Cardiac fibroblast (primary cell): ENCODE measurements around the gene MYO9B.

Experiments used
- DNase-seq, 2 donors: peaks; one replicate each; pipeline versions ENCODE4 v3.0.0 to v3.0.0-alpha.2; 2010; ENCODE audit warnings: low read depth in 2 of 2
- H3K4me3 ChIP-seq, 2 donors: replicated peaks in 1 of 2; 1 replicate in 1 of 2; 2 replicates in 1 of 2; pipeline ENCODE4 v1.5.1; 2011; ENCODE audit warnings: low read depth in 2 of 2, low read length in 2 of 2, mild to moderate bottlenecking in 2 of 2, moderate library complexity in 1 of 2
- TF ChIP-seq, protein P1 (sequence below): IDR thresholded peaks from one replicate; pipeline ENCODE4 v1.5.1; 2011; ENCODE audit warnings: low read depth, mild to moderate bottlenecking, low read length, inconsistent platforms

The MYO9B gene

DNA sequence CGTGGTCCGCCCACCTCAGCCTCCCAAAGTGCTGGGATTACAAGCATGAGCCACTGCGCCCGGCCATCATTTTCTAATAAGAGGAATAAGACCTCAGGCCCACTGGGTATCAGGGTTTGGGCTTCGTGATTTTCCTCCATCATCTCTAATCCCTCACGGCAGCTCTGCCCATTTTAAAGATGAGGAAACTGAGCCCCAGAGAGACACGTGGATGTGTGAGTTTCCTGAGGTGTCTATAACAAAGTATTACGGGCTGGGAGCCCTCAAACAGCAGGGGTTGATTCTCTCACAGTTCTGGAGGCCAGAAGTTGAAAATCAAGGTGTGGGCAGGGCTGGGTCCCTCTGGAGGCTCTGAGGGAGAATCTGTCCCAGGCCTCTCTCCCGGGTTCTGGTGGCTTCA is 33.7 kb downstream of the MYO9B start:
- H3K4me3 ChIP-seq: no peak overlapping the region

DNA sequence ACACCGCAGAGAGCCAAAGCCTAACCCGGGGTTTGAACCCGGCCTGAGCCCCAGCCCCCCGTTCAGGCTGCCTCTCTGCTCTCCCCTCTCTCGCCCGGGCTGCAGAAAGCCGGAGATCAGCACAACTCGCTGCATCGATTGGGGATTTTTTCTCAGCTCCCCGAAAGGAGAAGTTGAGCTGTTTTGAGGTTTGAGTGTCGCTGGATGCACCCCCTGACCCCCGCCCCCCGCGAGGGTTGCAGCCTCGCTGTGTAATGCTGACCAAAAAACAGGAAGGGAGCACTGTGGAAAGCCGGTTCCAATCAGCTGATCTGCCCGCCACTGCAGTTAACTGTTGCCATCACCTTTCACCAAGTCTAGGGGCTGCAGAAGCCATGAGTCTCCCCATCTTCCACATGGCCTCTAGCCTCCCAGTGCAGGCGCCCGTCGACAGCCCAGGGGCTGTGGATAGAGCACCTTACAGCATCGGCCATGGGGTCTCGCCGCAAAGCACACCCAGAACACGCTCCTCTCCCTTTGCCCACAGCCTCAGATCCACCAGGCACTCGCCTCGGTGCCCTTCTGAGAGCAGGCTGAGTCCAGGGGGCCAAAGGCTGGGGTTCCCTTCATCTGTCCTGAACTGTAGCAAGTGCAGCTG is 34.5 kb downstream of the MYO9B start:
- H3K4me3 ChIP-seq: no peak overlapping the region
- DNase-seq: no peak
- TF ChIP-seq, protein P1, sequence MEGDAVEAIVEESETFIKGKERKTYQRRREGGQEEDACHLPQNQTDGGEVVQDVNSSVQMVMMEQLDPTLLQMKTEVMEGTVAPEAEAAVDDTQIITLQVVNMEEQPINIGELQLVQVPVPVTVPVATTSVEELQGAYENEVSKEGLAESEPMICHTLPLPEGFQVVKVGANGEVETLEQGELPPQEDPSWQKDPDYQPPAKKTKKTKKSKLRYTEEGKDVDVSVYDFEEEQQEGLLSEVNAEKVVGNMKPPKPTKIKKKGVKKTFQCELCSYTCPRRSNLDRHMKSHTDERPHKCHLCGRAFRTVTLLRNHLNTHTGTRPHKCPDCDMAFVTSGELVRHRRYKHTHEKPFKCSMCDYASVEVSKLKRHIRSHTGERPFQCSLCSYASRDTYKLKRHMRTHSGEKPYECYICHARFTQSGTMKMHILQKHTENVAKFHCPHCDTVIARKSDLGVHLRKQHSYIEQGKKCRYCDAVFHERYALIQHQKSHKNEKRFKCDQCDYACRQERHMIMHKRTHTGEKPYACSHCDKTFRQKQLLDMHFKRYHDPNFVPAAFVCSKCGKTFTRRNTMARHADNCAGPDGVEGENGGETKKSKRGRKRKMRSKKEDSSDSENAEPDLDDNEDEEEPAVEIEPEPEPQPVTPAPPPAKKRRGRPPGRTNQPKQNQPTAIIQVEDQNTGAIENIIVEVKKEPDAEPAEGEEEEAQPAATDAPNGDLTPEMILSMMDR: no peak

More for the DNA sequence above, 33.7 kb downstream of the MYO9B start:
- TF ChIP-seq, protein P1: no peak
- no peak for DNase-seq

DNA sequence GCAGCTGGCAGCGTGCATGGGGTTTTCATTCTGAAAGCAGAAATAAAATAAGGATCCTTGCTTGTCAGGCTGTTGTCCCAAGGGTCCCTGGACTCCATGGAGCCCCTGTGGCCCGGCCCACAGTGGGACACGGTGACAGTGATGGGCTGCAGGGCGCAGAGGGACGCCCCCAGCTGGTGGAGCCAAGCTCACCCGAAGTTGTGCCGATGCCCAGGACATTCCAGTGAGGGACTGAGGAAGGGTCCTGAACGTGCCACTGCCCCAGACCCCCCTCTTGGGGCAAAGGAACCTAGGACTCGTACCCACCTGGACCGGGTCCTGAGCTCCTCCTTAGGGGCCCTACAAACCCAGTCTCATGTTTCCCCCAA is 35.0 kb downstream of the MYO9B start:
- no peak for DNase-seq
- TF ChIP-seq, protein P1: no peak
- no peak overlapping the region for H3K4me3 ChIP-seq

DNA sequence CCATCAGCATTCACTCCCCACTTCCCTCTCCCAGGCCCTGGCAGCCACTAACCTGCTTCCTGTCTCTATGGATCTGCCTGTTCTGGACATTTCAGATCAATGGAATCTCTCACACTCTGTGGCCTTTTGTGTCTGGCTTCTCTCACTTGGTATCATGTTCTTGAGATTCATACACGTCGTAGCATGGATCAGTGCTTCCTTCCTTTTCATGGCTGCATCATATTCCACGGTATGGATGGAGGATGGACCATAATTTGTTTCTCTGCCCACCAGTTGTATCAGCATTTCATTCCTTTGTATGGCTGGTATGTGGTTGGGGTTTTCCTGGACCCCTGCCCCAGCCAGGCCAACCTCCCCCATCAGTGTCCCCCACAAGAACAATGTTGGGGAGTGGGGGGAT is 36.2 kb downstream of the MYO9B start:
- no peak for DNase-seq
- no peak overlapping the region for H3K4me3 ChIP-seq
- TF ChIP-seq, protein P1: no peak

DNA sequence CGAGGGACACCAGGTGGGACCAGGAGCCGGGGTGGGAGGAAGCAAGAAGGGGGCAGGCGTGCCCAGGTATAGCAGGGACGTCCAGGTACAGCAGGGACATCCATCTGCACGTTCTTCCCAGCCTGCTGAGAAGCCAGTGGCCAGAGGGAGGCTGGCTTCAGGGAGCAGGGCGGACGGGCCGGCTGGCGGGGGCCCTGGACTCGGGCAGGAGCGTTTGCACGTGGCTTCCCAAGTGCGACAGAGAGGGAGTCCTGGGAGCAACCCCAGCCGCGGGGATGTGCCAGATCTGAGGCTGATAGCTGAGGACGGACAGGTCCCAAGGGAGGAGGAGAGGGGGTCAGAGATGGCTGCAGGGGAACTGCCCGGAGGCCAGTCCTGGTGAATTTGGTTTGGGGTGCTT is 36.7 kb downstream of the MYO9B start:
- TF ChIP-seq, protein P1: no peak
- no peak overlapping the region for H3K4me3 ChIP-seq
- no peak for DNase-seq

DNA sequence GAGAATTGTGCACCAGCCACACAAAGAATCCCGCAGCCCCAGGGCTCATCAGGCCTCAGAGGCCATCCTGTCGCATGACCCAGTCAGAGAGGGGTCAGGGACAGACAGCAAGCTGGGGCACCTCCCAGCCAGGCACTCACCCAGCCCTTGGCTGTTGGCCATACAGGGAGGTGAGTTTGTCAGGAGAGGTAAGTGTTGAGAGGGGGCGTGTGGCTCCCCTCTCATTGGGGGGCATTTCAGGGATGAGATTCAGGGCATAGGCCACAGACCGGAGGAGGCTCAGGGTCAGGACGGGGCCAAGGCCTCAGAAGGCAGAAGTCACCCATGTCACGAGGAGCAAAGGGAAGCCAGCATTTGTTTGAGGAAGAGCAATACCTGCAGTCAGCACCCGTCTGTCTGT is 37.1 kb downstream of the MYO9B start:
- TF ChIP-seq, protein P1: no peak
- no peak for DNase-seq
- H3K4me3 ChIP-seq: no peak overlapping the region
